Neural crest cell (in vitro differentiated cells): ENCODE results near the gene CNTN1. TPM values are rescaled to one million over a fixed set of nuclear protein-coding genes. Genes with fewer than 3 reads are reported as not detected.

Experiments
- DNase-seq: peaks from one replicate; pipeline ENCODE4 v3.0.0; 2021; ENCODE audit warnings: low read depth, mixed read lengths, low spot score
- H3K27ac Mint-ChIP-seq: one replicate; pipeline ENCODE4 v1.8.0; 2021; ENCODE audit warnings: mild to moderate bottlenecking, mixed read lengths; ENCODE audit not compliant: unreplicated experiment
- H3K27me3 Mint-ChIP-seq: 2 replicates; pipeline ENCODE4 v1.8.0; 2021; ENCODE audit warnings: low read depth, mild to moderate bottlenecking, mixed read lengths
- H3K36me3 Mint-ChIP-seq: 2 replicates; pipeline ENCODE4 v1.8.0; 2021; ENCODE audit warnings: low read depth, mild to moderate bottlenecking, mixed read lengths
- H3K4me1 Mint-ChIP-seq: 2 replicates; pipeline ENCODE4 v1.8.0; 2021; ENCODE audit warnings: mixed read lengths
- H3K4me3 Mint-ChIP-seq: one replicate; pipeline ENCODE4 v1.8.0; 2021; ENCODE audit warnings: mild to moderate bottlenecking, mixed read lengths
- H3K9me3 Mint-ChIP-seq: 2 replicates; pipeline ENCODE4 v1.8.0; 2021; ENCODE audit warnings: mixed read lengths
- CTCF ChIP-seq: fragments of 200-600 bp; sonication (generic); conservative IDR thresholded peaks from 2 replicates; pipeline ENCODE4 v1.5.0; 2021; ENCODE audit warnings: antibody characterized with exemption, mild to moderate bottlenecking
- total RNA-seq: library from RNA; stranded (reverse); gene quantifications from 2 replicates; pipeline ENCODE4 v1.2.1, GENCODE V29; 2021

CNTN1 gene
- total RNA-seq, 1 donor from 2014 or later = 1.0 TPM

GRCh38 chr12:40742041-40742440 is 49.8 kb downstream of the CNTN1 start:
- Mint-ChIP-seq H3K4me3 (no peak overlapping the region), H3K4me1 (no peaks in the 10 kb centered on the region), H3K36me3 (no peaks in the 10 kb centered on the region), H3K27ac (no peak overlapping the region), H3K9me3 (peaks cover 8% of the 10 kb centered on the region), H3K27me3 (no peaks in the 10 kb centered on the region)
- TF ChIP-seq CTCF = no peak
- DNase-seq = no peak

- TF ChIP-seq CTCF = no peak
These were observed 53.1 kb downstream of the CNTN1 start for GRCh38 chr12:40745386-40745785.

GRCh38 chr12:40749863-40750262 is 57.6 kb downstream of the CNTN1 start:
- no peak for DNase-seq
- Mint-ChIP-seq H3K27me3 (no peaks in the 10 kb centered on the region), H3K4me3 (no peak overlapping the region)

More at GRCh38 chr12:40745386-40745785, 53.1 kb downstream of the CNTN1 start:
- Mint-ChIP-seq H3K9me3 (peaks cover 12% of the 10 kb centered on the region), H3K4me3 (no peak overlapping the region), H3K27ac (no peak overlapping the region), H3K36me3 (no peaks in the 10 kb centered on the region), H3K4me1 (peaks cover 6% of the 10 kb centered on the region), H3K27me3 (no peaks in the 10 kb centered on the region)
- DNase-seq = no peak

GRCh38 chr12:40752011-40752410 is 59.8 kb downstream of the CNTN1 start:
- H3K36me3 Mint-ChIP-seq = no peaks in the 10 kb centered on the region
- H3K4me3 Mint-ChIP-seq = peak overlapping the region; percentile 39
- no peak for TF ChIP-seq CTCF
- peaks cover 7% of the 10 kb centered on the region for H3K9me3 Mint-ChIP-seq
- no peak for DNase-seq
- H3K27ac Mint-ChIP-seq = peak overlapping the region; percentile 13
- no peaks in the 10 kb centered on the region for H3K27me3 Mint-ChIP-seq
- peaks cover 29% of the 10 kb centered on the region for H3K4me1 Mint-ChIP-seq

More at GRCh38 chr12:40749863-40750262, 57.6 kb downstream of the CNTN1 start:
- peaks cover 29% of the 10 kb centered on the region for H3K4me1 Mint-ChIP-seq
- peaks cover 4% of the 10 kb centered on the region for H3K9me3 Mint-ChIP-seq
- H3K36me3 Mint-ChIP-seq = no peaks in the 10 kb centered on the region
- no peak for TF ChIP-seq CTCF
- H3K27ac Mint-ChIP-seq = peak overlapping the region; percentile 48

- DNase-seq = no peak
- no peak overlapping the region for H3K4me3 Mint-ChIP-seq
- no peaks in the 10 kb centered on the region for H3K36me3 Mint-ChIP-seq
- TF ChIP-seq CTCF = no peak
- H3K27ac Mint-ChIP-seq = no peak overlapping the region
- peaks cover under 1% of the 10 kb centered on the region for H3K9me3 Mint-ChIP-seq
- H3K4me1 Mint-ChIP-seq = no peaks in the 10 kb centered on the region
- H3K27me3 Mint-ChIP-seq = no peaks in the 10 kb centered on the region
These were observed 68.6 kb downstream of the CNTN1 start for GRCh38 chr12:40760821-40761220.

GRCh38 chr12:40762072-40762471 is 69.8 kb downstream of the CNTN1 start:
- Mint-ChIP-seq H3K27ac (no peak overlapping the region), H3K4me3 (no peak overlapping the region), H3K4me1 (no peaks in the 10 kb centered on the region), H3K9me3 (peaks cover 4% of the 10 kb centered on the region), H3K27me3 (no peaks in the 10 kb centered on the region), H3K36me3 (no peaks in the 10 kb centered on the region)
- peak; percentile 34 for TF ChIP-seq CTCF
- DNase-seq = no peak
